H9 (cell line): ENCODE data around the gene MAN1A1. TPM values are rescaled to one million over a fixed set of nuclear protein-coding genes. Genes with fewer than 3 reads are reported as not detected.

Experiments used
- DNase-seq: peaks from one replicate; pipeline ENCODE4 v3.0.0-alpha.2; 2017
- H2AFZ ChIP-seq: one replicate; pipeline ENCODE4 v1.6.1; 2013; ENCODE audit warnings: mild to moderate bottlenecking, low read length, control low read depth, moderate library complexity
- H2AK5ac ChIP-seq: 2 replicates; pipeline ENCODE4 v1.6.1; 2013; ENCODE audit warnings: low read length, control low read depth, mixed read lengths; ENCODE audit not compliant: insufficient read length
- H2BK120ac ChIP-seq: one replicate; pipeline ENCODE4 v1.6.1; 2013; ENCODE audit warnings: low read depth, mild to moderate bottlenecking, low read length, control low read depth, inconsistent platforms; ENCODE audit not compliant: poor library complexity, severe bottlenecking
- H2BK12ac ChIP-seq: 2 replicates; pipeline ENCODE4 v1.6.1; 2013; ENCODE audit warnings: low read length, control low read depth, mixed read lengths, low read depth; ENCODE audit not compliant: insufficient read length
- H2BK15ac ChIP-seq: 2 replicates; pipeline ENCODE4 v1.6.1; 2013; ENCODE audit warnings: low read depth, low read length, control low read depth
- H2BK20ac ChIP-seq: one replicate; pipeline ENCODE4 v1.6.1; 2013; ENCODE audit warnings: low read depth, mild to moderate bottlenecking, low read length, control low read depth, inconsistent platforms; ENCODE audit not compliant: poor library complexity, severe bottlenecking
- H2BK5ac ChIP-seq: 2 replicates; pipeline ENCODE4 v1.6.1; 2013; ENCODE audit warnings: low read length, control low read depth, mixed read lengths; ENCODE audit not compliant: insufficient read length
- H3K14ac ChIP-seq: 2 replicates; pipeline ENCODE4 v1.6.1; 2013; ENCODE audit warnings: low read length, control low read depth; ENCODE audit not compliant: insufficient read depth
- H3K18ac ChIP-seq: 2 replicates; pipeline ENCODE4 v1.6.1; 2013; ENCODE audit warnings: low read depth, mild to moderate bottlenecking, mixed read lengths, low read length, control low read depth; ENCODE audit not compliant: insufficient read length
- H3K23ac ChIP-seq: 2 replicates; pipeline ENCODE4 v1.6.1; 2013; ENCODE audit warnings: low read length, control low read depth, mixed read lengths, low read depth; ENCODE audit not compliant: insufficient read length
- H3K23me2 ChIP-seq: 2 replicates; pipeline ENCODE4 v1.6.1; 2013; ENCODE audit warnings: low read depth, mild to moderate bottlenecking, mixed read lengths, low read length, control low read depth; ENCODE audit not compliant: insufficient read length, poor library complexity, severe bottlenecking
- H3K27ac ChIP-seq: 2 replicates; pipeline ENCODE4 v1.5.1; 2013; ENCODE audit warnings: low read length, control low read depth, mixed read lengths, low read depth; ENCODE audit not compliant: insufficient read length
- H3K27me3 ChIP-seq: 2 replicates; pipeline ENCODE4 v1.6.1; 2013; ENCODE audit warnings: low read length, control low read depth, inconsistent platforms; ENCODE audit not compliant: insufficient read depth
- H3K4ac ChIP-seq: 2 replicates; pipeline ENCODE4 v1.6.1; 2013; ENCODE audit warnings: low read depth, mild to moderate bottlenecking, control low read depth, inconsistent platforms, low read length, moderate library complexity
- H3K4me1 ChIP-seq: 2 replicates; pipeline ENCODE4 v1.6.1; 2013; ENCODE audit warnings: low read length, control low read depth, inconsistent platforms; ENCODE audit not compliant: insufficient read depth
- H3K4me2 ChIP-seq: 2 replicates; pipeline ENCODE4 v1.6.1; 2013; ENCODE audit warnings: low read length, control low read depth, mixed read lengths; ENCODE audit not compliant: insufficient read length, insufficient read depth
- H3K56ac ChIP-seq: 2 replicates; pipeline ENCODE4 v1.6.1; 2013; ENCODE audit warnings: low read depth, mild to moderate bottlenecking, mixed read lengths, low read length, control low read depth; ENCODE audit not compliant: insufficient read length
- H3K79me1 ChIP-seq: 2 replicates; pipeline ENCODE4 v1.6.1; 2013; ENCODE audit warnings: low read depth, mild to moderate bottlenecking, moderate library complexity, low read length, control low read depth, inconsistent platforms; ENCODE audit not compliant: insufficient read depth, poor library complexity, severe bottlenecking
- H3K79me2 ChIP-seq: 2 replicates; pipeline ENCODE4 v1.6.1; 2013; ENCODE audit warnings: low read length, control low read depth, inconsistent platforms; ENCODE audit not compliant: insufficient read depth
- H3K9ac ChIP-seq: 2 replicates; pipeline ENCODE4 v1.6.1; 2013; ENCODE audit warnings: low read length, control low read depth, mixed read lengths; ENCODE audit not compliant: insufficient read length; ENCODE audit errors: extremely low read depth
- H3K9me3 ChIP-seq: one replicate; pipeline ENCODE4 v1.6.1; 2013; ENCODE audit warnings: low read depth, low read length, inconsistent platforms; ENCODE audit not compliant: control insufficient read depth
- H3T11ph ChIP-seq: one replicate; pipeline ENCODE4 v1.6.1; 2013; ENCODE audit warnings: mild to moderate bottlenecking, low read length, control low read depth, inconsistent platforms
- H4K20me1 ChIP-seq: one replicate; pipeline ENCODE4 v1.6.1; 2013; ENCODE audit not compliant: control insufficient read depth, insufficient read length, insufficient read depth
- H4K5ac ChIP-seq: 2 replicates; pipeline ENCODE4 v1.6.1; 2013; ENCODE audit warnings: low read depth, mild to moderate bottlenecking, mixed read lengths, low read length, control low read depth; ENCODE audit not compliant: insufficient read length
- H4K8ac ChIP-seq: replicated peaks from 2 replicates; pipeline ENCODE4 v1.6.1; 2013; ENCODE audit warnings: low read length, control low read depth, mixed read lengths, low read depth; ENCODE audit not compliant: insufficient read length
- H4K91ac ChIP-seq: 2 replicates; pipeline ENCODE4 v1.6.1; 2013; ENCODE audit warnings: low read depth, mild to moderate bottlenecking, moderate library complexity, mixed read lengths, low read length, control low read depth; ENCODE audit not compliant: insufficient read length
- H3K27ac Mint-ChIP-seq, 3 experiments: 2 replicates in 2 of 3; 3 replicates in 1 of 3; pipeline ENCODE4 v1.8.0; 2020 to 2021; ENCODE audit warnings: mixed read lengths in 3 of 3, mild to moderate bottlenecking in 1 of 3, moderate library complexity in 1 of 3
- H3K27me3 Mint-ChIP-seq: 2 replicates; pipeline ENCODE4 v1.8.0; 2021; ENCODE audit warnings: low read depth, mild to moderate bottlenecking, moderate library complexity, mixed read lengths
- H3K36me3 Mint-ChIP-seq, 3 experiments: 2 replicates in 2 of 3; 3 replicates in 1 of 3; pipeline ENCODE4 v1.8.0; 2020 to 2021; ENCODE audit warnings: low read depth in 3 of 3, mixed read lengths in 3 of 3; ENCODE audit not compliant: insufficient read depth in 1 of 3
- H3K4me1 Mint-ChIP-seq, 2 experiments: 2 replicates each; pipeline ENCODE4 v1.8.0; 2020; ENCODE audit warnings: mixed read lengths in 2 of 2
- H3K4me3 Mint-ChIP-seq, 2 experiments: 2 replicates in 1 of 2; 3 replicates in 1 of 2; pipeline ENCODE4 v1.8.0; 2020 to 2021; ENCODE audit warnings: mild to moderate bottlenecking in 2 of 2, mixed read lengths in 2 of 2, moderate library complexity in 1 of 2
- H3K9me3 Mint-ChIP-seq, 2 experiments: 2 replicates in 1 of 2; 3 replicates in 1 of 2; pipeline ENCODE4 v1.8.0; 2020; ENCODE audit warnings: mild to moderate bottlenecking in 2 of 2, mixed read lengths in 2 of 2, moderate library complexity in 1 of 2
- CTCF ChIP-seq: fragments of 200-600 bp; sonication (generic); conservative IDR thresholded peaks from 3 replicates; pipeline ENCODE4 v1.8.0; 2021; ENCODE audit warnings: antibody characterized with exemption, mild to moderate bottlenecking
- WGBS: extraction: QIAGEN DNeasy Blood & Tissue Kit; methylation state at CpG from one replicate; pipeline ENCODE4 v1.1.7; 2013; ENCODE audit warnings: missing lambda C conversion rate, low lambda C conversion rate, mixed read lengths; ENCODE audit not compliant: insufficient read length; ENCODE audit errors: extremely low coverage; 5-methylcytosine and 5-hydroxymethylcytosine counted together
- total RNA-seq: library from RNA; stranded (reverse); gene quantifications from 2 replicates; pipeline ENCODE4 v1.2.1, GENCODE V29; 2021

The MAN1A1 gene
- total RNA-seq, 1 experiment from 2014 or later = 1.6 TPM

DNA sequence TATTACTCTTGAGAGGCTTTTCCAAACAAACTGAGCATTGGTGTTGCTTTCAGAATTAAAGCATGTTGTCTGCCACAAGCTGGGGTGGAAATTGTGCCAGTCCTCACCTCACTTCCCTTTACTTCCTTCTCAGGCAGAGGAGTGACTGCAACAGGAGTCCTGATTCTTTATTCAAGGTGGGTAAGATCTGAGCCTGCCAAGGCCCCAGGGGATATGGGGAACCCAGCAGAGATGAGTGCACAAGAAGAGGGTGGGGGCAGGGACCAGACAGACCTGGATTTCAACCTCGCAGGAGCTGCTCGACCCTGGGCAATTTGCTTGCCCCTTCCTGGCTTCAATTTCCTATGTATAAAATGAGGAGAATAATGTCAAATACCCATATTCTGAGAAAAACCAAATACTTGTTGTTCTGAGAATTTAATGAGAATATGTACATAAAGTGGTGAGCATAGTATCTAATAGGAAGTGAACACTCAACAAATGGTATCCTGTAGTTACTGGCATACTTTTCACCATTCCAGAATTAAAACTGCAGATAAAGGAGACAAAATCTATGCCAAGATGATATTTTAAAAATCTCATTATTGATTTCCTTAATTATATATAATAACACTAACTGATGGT, 17.8 kb downstream of the MAN1A1 start:
- Histone ChIP-seq H2BK12ac (no peak overlapping the region), H3K4me2 (no peak overlapping the region), H3K18ac (no peak overlapping the region), H2BK20ac (no peak overlapping the region), H3T11ph (no peak overlapping the region), H4K20me1 (no peaks in the 10 kb centered on the region), H2AK5ac (no peak overlapping the region), H3K27me3 (no peaks in the 10 kb centered on the region), H3K56ac (no peak overlapping the region), H4K5ac (no peak overlapping the region), H3K79me1 (no peaks in the 10 kb centered on the region), H4K91ac (no peak overlapping the region), H3K23ac (no peak overlapping the region), H2BK120ac (no peak overlapping the region), H2AFZ (no peak overlapping the region), H4K8ac (no peak overlapping the region), H3K27ac (no peak overlapping the region), H2BK15ac (no peak overlapping the region; the same call in 1 of the 2 replicates), H3K14ac (no peak overlapping the region), H2BK5ac (no peak overlapping the region), H3K79me2 (no peaks in the 10 kb centered on the region), H3K4me1 (no peaks in the 10 kb centered on the region; the same call in 1 of the 2 replicates), H3K9ac (no peak overlapping the region), H3K4ac (no peak overlapping the region), H3K9me3 (no peaks in the 10 kb centered on the region), H3K23me2 (no peaks in the 10 kb centered on the region)
- WGBS = no CpG with 5 or more reads among the region's 2 CpGs
- Mint-ChIP-seq H3K27me3 (no peaks in the 10 kb centered on the region), H3K4me1 (peaks cover 5 to 8% of the 10 kb centered on the region in 2 experiments), H3K4me3 (no peak overlapping the region), H3K36me3 (no peaks in the 10 kb centered on the region), H3K9me3 (no peaks in the 10 kb centered on the region), H3K27ac (peak overlapping the region in 1 of 3 experiments; percentile 7; a peak in 1 of 7 replicates)
- DNase-seq = no peak
- no peak for TF ChIP-seq CTCF
